NCI-H1048 (cell line): Measurements from ENCODE around the gene TNNI3.

Experiments
- DNase-seq: peaks from one replicate; lab custom pipeline; 2025; lab: John Stamatoyannopoulos, UW

The TNNI3 gene

GRCh38 chr19:55147545-55148251 lies 9.8 kb downstream of the TNNI3 start:
- no peak for DNase-seq

DNA sequence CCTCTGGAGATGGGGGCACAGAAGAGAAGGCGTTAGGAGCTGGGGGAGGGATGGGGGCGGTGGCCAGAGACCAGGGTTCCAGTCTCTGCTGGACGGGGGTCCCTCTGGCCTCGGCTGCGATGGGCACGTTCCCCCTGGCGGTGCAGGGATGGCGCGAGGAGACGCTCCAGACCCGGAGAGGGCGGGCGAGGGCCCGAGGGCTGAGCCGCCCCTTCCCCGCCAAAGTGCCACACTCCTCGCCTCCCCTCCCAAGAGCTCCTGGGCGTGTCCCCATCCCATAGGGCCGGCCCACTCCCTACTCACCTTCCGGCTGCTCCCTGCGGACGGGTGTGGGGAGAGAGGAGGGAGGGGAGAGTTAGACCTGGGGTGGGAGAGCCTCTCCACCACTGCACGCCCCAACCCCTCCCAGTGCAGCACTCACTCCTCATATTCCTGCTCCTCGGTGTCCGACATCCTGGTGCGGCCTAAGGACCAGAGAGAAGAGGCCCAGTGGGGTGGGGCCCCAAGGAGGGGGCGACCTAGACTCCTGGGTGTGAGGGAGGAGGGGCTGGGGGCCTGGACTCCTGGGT lies 10.7 kb downstream of the TNNI3 start:
- DNase-seq, result no peak

DNA sequence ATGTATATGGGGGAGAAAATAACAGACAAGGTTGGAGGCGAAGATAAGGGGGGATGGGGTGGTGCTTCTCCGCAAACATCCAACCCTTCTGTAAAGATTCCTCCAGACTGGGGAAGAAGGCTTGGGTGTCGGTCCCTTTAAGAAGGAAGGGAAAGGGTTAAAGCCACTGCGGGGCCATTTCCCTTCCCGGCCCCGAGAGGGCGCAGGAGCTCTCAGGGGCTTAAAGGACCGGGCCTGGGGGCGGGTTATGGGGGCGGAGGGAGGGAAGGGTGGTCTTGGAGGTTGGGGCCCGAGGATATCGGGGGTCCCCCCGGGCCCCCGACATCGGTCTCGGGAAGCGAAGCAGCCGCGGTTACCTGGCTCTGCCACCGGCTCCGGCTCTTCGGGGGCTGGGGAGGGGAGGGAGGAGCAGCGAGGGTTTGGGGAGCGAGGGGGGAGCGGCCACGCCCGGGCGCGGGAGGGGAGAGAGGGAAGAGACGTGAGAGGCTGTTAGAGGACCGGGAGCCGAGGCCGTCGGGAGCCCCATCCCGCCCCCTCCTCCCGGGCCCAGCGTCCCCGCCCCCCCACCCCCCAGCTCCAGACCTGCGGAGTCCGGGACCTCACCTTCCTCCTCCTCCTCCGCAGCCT lies 11.3 kb downstream of the TNNI3 start:
- peak; percentile 35 for DNase-seq

GRCh38 chr19:55145232-55145631 lies 12.3 kb downstream of the TNNI3 start:
- DNase-seq, result no peak

- DNase-seq, result no peak
Measured at GRCh38 chr19:55141696-55142095, 15.8 kb downstream of the TNNI3 start.

GRCh38 chr19:55137915-55138314 lies 19.6 kb downstream of the TNNI3 start:
- no peak for DNase-seq

- no peak for DNase-seq
Measured at GRCh38 chr19:55136399-55137102, 21.0 kb downstream of the TNNI3 start.

- DNase-seq, result no peak
Measured at GRCh38 chr19:55134736-55135135, 22.8 kb downstream of the TNNI3 start.

DNA sequence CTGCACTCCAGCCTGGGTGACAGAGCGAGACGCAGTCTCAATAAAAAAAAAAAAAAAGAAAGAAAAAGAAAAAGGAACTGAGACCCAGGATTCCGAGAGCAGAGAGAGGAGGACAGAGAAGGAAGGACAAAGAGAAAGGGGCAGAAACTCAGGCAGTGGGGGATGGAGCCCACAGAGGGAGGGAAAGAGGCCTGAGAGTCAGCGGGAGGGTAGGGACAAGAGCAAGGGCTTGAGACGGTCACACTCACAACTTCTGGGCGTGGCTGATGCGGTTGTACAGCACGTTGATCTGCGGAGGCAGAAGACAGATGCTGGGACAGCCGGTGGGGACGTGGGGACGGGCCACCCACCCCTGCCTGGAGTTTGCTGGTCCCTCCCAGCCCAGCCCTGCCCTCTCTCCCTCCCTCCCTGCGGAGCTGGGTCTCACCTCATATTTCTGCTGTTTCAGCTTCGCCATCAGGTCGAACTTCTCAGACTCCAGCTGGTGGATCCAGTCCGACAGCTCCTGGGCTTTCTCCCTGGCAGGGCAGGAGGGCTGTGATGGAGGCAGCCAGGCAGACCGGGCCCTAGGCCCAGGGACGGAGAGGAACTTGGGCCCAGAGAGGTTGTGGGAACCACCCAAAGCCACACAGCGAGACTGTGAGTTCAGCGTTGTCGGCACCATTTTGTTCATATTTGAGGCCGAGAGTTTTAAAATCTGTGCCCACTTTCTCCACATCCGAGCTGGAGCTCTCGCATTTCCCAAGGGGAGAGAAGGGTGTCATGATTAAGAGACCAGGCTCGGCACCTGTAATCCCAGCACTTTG lies 23.7 kb downstream of the TNNI3 start:
- DNase-seq, result no peak

DNA sequence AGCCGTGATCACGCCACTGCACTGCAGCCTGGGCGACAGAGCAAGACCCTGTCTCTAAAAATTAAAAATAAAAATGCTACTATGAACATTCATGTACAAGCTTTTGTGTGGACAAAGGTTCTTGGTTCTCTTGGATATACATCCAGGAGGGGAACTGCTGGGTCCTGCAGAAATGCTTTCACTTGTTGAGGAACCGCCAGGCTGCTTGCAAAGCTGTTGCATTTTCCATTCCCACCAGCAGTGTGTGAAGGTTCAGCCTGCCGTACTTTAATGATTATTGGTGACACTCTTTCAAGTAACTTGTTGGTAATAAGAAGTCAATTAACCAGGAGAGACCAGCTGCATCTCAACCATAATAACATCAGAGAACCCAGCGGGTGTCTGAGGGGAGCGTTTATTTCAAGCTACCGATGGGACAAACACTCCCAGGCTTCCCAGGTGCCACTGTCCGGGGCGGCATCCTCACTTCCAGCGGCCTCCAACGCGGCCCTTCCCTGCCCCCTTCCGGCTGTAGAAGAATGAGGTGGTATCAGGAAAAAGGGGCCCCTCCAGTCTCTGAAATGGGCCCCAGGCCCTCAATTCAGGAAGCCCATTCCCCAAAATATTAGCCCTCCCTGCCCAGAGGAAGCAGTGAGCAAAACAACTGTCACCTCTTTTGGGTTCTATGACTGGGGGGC lies 24.9 kb downstream of the TNNI3 start:
- no peak for DNase-seq

DNA sequence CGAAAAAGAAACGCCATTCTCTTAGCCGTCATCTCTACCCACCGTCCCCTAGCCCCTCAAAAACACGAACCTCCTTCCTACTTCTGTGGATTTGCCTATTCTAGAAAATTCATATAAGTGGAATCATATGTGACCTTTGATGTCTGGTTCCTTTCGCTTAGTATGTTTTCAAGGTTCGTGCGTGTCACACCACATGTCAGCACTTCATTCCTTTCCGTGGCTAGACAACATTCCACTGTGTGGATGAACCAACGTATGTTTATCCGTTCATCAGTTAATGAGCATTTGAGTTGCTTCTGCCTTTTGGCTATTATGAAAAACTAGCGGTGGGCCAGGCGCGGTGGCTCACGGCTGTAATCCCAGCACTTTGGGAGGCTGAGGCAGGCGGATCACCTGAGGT lies 26.1 kb downstream of the TNNI3 start:
- no peak for DNase-seq

- DNase-seq, result no peak
Measured at GRCh38 chr19:55119053-55119452, 38.5 kb downstream of the TNNI3 start.

- no peak for DNase-seq
Measured at GRCh38 chr19:55118401-55118991, 39.0 kb downstream of the TNNI3 start.

- peak; percentile 93 for DNase-seq
Measured at GRCh38 chr19:55117663-55118391, 39.7 kb downstream of the TNNI3 start.

GRCh38 chr19:55116859-55117662 lies 40.5 kb downstream of the TNNI3 start, which contains the start of gene PPP1R12C:
Gene PPP1R12C (minus strand): TSS chr19:55117637. CDS start chr19:55117543, 94 bp downstream.
- no peak for DNase-seq

GRCh38 chr19:55116232-55116858 lies 41.2 kb downstream of the TNNI3 start:
- DNase-seq, result no peak

DNA sequence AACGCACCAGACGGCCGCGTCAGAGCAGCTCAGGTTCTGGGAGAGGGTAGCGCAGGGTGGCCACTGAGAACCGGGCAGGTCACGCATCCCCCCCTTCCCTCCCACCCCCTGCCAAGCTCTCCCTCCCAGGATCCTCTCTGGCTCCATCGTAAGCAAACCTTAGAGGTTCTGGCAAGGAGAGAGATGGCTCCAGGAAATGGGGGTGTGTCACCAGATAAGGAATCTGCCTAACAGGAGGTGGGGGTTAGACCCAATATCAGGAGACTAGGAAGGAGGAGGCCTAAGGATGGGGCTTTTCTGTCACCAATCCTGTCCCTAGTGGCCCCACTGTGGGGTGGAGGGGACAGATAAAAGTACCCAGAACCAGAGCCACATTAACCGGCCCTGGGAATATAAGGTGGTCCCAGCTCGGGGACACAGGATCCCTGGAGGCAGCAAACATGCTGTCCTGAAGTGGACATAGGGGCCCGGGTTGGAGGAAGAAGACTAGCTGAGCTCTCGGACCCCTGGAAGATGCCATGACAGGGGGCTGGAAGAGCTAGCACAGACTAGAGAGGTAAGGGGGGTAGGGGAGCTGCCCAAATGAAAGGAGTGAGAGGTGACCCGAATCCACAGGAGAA lies 42.0 kb downstream of the TNNI3 start:
- no peak for DNase-seq

GRCh38 chr19:55114566-55115145 lies 42.9 kb downstream of the TNNI3 start:
- DNase-seq, result no peak
